ENCODE data around the gene DCLK1. TPM values are rescaled to one million over a fixed set of nuclear protein-coding genes. Genes with fewer than 3 reads are reported as not detected.

DCLK1 gene
- total and polyA plus RNA-seq, 12 donors, result 0.68 to 22.6 (median 2.3) TPM

DNA sequence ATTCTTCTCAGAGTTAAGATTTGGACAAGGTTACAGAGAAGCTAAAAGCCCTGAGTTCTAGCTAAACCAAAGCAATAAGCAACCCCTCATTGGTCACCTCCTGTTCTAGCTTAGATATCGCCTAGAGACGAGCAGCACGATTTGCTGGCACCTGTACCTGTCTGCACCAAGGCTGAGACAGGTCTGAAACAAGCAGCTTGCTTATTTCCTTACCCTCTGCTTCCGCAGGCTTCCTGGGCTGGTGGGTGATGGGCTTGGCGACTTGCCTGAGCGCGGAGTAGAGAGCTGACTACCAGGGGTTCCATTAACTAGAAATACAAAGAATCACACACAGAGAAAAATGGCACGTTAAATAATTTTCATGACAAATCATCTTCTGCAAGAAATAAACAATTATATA is 276.9 kb downstream of the DCLK1 start:
- peaks cover 0 to 3% of the 10 kb centered on the region in 2 donors for H3K4me1 ChIP-seq (replicated peaks in 1 of 2)
- no peaks in the 10 kb centered on the region for H3K9me3 ChIP-seq (replicated peaks in 1 of 3)
- intact Hi-C loops (cut with DNase I), result no loop called here
- no peak overlapping the region for H3K27ac ChIP-seq
- DNase-seq, result no peak
- no peaks in the 10 kb centered on the region for H3K36me3 ChIP-seq (replicated peaks in 1 of 2)
- no peak overlapping the region for H3K4me3 ChIP-seq
- H3K27me3 ChIP-seq, result no peaks in the 10 kb centered on the region
- WGBS, 4 donors, result 82 to 89% (median 86%) methylated on average over 8 of the region's 8 CpGs
- no peak for TF ChIP-seq CTCF (IDR thresholded peaks at IDR 0.05)
- no peak for TF ChIP-seq POLR2A (IDR thresholded peaks at IDR 0.05)

DNA sequence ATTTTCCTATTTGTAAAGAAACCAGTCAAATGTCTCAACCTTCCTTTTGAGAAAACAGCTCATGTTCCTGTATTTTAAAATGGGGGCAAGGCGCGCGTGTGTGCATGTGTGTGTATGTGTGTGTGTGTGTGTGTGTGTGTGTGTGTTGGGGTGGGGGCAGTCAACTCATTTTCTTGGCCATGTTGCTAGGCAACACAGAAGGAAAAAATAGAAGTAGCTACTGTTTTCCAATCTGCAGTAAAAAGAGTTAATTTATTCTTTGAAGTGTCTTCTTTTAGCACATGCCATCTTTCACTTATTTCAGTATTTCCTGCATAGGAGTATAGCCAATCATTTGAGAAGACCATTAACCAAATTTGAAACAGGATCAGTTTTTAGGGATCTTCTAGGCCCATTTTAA is 279.3 kb downstream of the DCLK1 start:
- Histone ChIP-seq H3K4me1 (replicated peaks in 1 of 2) (peaks cover 0 to 3% of the 10 kb centered on the region in 2 donors), H3K4me3 (no peak overlapping the region), H3K9me3 (replicated peaks in 1 of 3) (no peaks in the 10 kb centered on the region), H3K27ac (no peak overlapping the region), H3K27me3 (no peaks in the 10 kb centered on the region), H3K36me3 (replicated peaks in 1 of 2) (no peaks in the 10 kb centered on the region)
- WGBS, 4 donors, result 86 to 97% (median 94%) methylated on average over 3 of the region's 3 CpGs
- no peak for DNase-seq
- intact Hi-C loops (cut with DNase I), result no loop called here
- TF ChIP-seq CTCF (IDR thresholded peaks at IDR 0.05) (no peak), POLR2A (IDR thresholded peaks at IDR 0.05) (no peak)

DNA sequence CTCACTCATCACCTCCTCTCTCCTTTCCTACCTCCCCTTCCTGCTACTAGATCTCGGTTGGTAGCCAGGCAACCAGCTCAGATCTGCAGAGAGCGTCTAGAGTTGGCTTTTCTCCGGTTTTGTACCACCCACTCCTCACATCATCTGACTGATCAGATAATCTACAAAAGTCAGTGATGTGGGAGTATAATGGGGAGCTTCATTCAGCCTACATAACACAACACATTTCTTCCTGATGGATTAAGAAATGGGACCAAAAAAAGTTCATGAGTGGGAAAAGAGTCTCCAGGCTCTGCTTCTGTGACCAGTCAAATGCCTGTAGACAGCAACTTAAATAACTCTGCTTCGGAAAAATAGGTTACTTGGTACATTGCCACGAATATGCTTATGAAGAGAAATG is 279.8 kb downstream of the DCLK1 start:
- 72 to 78% (median 74%) methylated on average over 5 of the region's 5 CpGs for WGBS, 4 donors
- no peaks in the 10 kb centered on the region for H3K9me3 ChIP-seq (replicated peaks in 1 of 3)
- H3K27ac ChIP-seq, result no peak overlapping the region
- TF ChIP-seq CTCF (IDR thresholded peaks at IDR 0.05) (no peak), POLR2A (IDR thresholded peaks at IDR 0.05) (no peak)
- no peaks in the 10 kb centered on the region for H3K27me3 ChIP-seq
- no peak overlapping the region for H3K4me3 ChIP-seq
- DNase-seq, result no peak
- H3K36me3 ChIP-seq (replicated peaks in 1 of 2), result no peaks in the 10 kb centered on the region
- intact Hi-C loops (cut with DNase I), result no loop called here
- H3K4me1 ChIP-seq (replicated peaks in 1 of 2), result peaks cover 0 to 2% of the 10 kb centered on the region in 2 donors

- intact Hi-C loops (cut with DNase I), result no loop called here
- no peak overlapping the region for H3K4me3 ChIP-seq
- no peaks in the 10 kb centered on the region for H3K9me3 ChIP-seq (replicated peaks in 1 of 3)
- TF ChIP-seq POLR2A (IDR thresholded peaks at IDR 0.05) (no peak), CTCF (IDR thresholded peaks at IDR 0.05) (no peak)
- DNase-seq, result no peak
- H3K36me3 ChIP-seq (replicated peaks in 1 of 2), result no peaks in the 10 kb centered on the region
- 82 to 87% (median 85%) methylated on average over 5 of the region's 5 CpGs for WGBS, 4 donors
- H3K27ac ChIP-seq, result no peak overlapping the region
- no peaks in the 10 kb centered on the region for H3K4me1 ChIP-seq (replicated peaks in 1 of 2)
- no peaks in the 10 kb centered on the region for H3K27me3 ChIP-seq
Measured at GRCh38 chr13:35850569-35850968, 280.6 kb downstream of the DCLK1 start.

Measured in adrenal gland (tissue), 12 donors.